LHCN-M2 (cell line): ENCODE data around the gene SIX1. TPM values are rescaled to one million over a fixed set of nuclear protein-coding genes. Genes with fewer than 3 reads are reported as not detected.

Source experiments
- DNase-seq: peaks from one replicate; pipeline ENCODE4 v3.0.0-alpha.2; 2012; ENCODE audit warnings: low read depth
- polyA plus RNA-seq: library from polyadenylated mRNA; unstranded; fragments of >200 nt; gene quantifications from one replicate; pipeline ENCODE4 v1.2.1, GENCODE V29; 2012; ENCODE audit warnings: missing spikeins
- total RNA-seq: library from RNA; depleted of rRNA; stranded (reverse); fragments of >200 nt; gene quantifications from 2 replicates; pipeline ENCODE4 v1.2.3, GENCODE V29; 2014; rRNA removed

SIX1 gene
- total RNA-seq: 156 and 183 TPM in 2 replicates
- 68.4 TPM for polyA plus RNA-seq

DNA sequence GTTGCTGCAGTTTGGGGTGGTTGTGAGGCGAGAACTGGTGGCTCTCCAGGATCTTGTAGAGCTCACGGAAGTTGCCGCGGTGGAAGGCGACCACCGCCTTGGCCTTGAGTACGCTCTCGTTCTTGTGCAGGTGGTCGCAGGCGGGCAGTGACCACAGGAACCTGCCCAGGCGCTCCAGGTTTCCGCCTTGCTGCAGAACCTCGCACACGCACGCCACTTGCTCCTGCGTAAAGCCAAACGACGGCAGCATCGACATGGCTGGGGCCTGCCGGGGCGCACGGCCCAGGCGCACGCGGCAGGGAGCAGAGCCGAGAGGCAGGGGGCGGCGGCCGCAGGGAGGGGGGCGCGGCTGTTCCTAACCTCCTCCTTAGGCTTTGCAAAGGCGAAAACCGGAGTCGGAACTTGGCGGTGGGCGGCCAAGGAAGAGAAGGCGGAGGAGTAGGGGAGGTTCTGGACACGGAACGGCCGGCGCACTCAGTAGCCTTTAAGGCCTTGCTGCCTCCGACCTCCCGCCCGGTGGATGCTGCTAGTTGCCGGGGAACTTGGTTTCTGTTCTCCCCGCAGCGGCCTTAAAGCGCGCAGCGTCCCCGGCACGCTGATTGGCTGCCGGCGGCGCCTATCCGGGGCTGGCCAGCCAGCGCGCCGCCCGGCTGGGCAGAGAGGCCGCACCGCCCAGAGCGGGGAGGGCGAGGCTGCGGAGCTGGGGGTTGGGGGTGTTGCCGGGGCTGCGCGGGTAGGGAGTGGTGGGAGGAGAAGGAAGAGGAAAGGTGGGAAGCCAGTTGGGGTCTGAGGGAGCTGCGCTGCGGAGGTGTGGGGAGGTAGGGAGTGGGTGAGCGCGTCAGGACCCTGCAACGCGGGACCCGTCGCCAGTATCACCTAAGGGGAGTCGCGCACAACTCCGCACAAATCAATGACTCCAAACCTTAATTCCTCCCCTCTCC lies at the start of gene SIX1:
Gene SIX1, minus strand, starts transcription at position 544 of the 941 bp plus-strand sequence. Its CDS starts 288 bp downstream, at position 256.
- peak; percentile 97 for DNase-seq

DNA sequence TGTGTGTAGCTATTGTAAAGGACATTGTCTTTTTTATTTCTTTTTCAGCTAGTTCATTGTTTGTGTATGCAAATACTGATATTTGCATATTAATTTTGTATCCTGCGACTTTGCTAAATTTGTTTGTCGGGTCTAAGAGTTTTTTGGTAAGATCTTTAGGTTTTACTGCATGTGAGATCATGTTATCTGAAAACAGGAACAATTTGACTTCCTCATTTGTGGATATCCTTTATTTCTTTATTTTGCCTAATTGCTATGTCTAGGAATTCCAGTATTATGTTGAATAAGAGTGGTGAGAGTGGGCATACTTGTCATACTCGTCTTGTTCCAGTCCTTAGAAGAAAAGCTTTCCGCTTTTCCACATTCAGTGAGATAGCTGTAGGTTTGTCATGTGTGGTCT lies 46.0 kb upstream of the SIX1 start:
- DNase-seq: no peak

DNA sequence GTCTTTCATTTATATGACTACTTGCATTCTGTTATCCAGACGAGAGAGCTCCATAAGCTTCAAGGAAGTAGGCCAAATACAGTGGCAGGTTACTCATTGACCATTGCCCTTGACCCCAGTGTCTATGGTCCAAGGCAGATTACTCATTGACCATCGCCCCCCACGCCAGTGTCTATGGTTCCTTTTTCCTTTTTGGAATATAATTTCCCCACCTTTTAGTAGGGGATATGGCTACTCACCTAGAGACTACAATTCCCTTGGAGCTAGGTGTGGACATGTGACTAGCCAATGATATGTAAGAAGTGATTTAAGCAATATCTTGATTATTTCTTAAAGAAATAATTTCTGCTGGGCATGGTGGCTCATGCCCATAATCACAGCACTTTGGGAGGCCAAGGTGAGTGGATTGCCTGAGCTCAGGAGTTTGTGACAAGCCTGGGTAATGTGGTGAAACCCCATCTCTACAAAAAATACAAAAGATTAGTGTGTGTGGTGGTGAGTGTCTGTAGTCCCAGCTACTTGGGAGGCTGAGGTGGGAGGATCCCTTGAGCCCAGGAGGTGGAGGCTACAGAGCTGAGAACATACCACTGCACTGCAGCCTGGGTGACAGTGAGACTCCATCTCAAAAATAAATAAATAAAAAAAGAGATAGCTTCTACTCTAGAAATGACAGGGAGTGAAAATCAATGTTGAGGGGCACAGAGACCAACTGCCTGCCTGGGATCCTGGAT lies 42.3 kb upstream of the SIX1 start:
- no peak for DNase-seq

DNA sequence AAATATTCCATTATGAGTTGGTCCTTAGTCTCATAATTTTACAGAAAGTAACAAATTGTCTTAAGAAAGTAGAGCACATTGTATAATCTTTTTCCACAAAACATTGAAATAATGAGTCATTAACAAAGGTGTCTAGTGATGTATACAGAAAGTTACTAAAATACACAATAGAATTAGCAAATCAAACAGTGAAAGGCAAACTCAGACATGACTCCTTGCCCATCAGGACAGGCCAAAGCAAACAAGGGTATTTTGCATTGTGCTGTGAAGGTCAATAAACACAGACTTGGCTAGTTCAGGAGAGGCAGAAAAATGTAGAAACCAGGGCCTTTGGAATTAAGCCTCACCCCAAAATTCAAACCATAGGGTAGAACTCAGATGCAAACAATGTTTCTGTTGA lies 37.6 kb upstream of the SIX1 start:
- no peak for DNase-seq

DNA sequence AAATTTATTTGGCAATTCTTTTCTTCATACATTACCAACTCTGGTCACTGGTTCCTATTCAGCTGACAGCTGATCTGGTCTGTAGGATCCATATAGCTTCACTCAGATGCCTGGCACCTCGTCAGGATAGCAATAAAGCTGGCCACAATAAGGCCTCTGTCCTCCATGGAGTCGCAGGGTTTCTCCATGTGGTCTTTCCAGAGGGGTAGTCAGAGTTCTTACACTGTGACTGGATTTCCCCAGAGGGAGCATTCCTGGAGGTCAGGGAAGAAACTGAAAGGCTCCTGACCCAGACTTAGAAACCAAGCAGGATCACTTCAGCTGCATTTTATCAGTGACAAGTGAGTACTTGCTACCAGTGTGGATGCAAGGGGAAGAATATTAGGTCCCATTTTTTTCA lies 34.9 kb upstream of the SIX1 start:
- DNase-seq: peak; percentile 69

DNA sequence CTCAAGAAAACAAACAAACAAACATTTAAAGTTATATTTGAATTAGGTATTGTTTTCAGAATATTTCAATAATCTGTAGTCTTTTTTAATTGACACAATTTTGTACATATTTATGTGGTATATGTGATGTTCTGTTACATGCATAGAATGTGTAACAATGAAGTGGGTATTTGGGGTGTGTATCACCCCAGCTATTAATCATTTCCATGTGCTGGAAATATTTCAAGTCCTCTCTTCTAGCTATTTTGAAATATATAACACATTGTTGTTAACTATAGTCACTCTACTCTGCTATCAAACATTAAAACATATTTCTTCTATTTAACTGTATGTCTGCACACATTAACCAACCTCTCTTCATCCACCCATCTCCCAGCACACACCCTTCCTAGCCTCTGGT lies 32.0 kb upstream of the SIX1 start:
- DNase-seq: no peak

DNA sequence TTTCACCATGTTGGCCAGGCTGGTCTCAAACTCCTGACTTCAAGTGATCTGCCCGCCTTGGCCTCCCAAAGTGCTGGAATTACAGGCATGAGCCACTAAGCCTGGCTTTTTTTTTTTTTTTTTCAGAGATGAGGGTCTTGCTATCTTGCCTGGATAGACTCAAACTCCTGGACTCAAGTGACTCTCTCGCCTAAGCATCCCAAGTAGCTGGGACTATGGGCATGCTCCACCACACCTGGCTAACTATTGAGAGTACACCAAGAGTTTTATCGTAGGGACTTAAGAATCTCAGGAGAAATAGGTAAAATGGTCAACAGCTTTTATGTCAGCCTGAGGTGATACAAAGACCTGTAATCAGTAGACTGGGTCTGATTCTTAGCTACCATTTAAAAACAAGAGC lies 31.2 kb upstream of the SIX1 start:
- DNase-seq: no peak

DNA sequence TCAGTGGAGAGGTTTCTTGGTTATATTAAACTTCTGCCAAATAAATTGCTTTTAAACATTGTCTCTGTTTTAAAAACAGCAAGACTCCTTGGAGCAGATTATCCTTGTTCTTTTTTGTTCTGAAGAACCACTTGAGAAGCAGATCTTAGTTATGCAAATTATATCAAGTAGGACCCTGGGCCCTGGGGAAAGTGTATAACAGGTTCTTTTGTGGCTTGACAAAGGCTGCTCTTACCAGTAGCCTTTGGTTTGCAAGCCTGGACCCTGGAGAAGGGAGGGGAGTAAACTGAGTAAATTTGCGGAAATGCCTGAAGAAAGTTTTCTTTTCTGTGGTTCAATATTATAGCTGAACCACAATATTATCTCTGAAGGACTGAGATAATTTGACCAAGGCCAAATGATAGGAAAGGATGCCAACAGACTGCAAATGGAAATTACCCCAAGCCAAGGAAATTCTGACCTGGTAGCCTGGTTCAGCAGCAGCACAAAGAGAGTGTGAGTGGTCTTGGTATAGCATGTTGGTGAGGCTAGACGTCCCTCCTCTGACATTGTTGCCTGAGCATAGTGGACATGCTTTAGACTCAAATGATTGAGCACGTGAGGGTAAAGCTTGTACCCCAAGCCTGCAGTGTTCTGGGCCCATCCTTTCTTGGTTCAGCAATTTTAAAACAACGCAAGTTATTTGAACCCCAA lies 30.4 kb upstream of the SIX1 start:
- no peak for DNase-seq

DNA sequence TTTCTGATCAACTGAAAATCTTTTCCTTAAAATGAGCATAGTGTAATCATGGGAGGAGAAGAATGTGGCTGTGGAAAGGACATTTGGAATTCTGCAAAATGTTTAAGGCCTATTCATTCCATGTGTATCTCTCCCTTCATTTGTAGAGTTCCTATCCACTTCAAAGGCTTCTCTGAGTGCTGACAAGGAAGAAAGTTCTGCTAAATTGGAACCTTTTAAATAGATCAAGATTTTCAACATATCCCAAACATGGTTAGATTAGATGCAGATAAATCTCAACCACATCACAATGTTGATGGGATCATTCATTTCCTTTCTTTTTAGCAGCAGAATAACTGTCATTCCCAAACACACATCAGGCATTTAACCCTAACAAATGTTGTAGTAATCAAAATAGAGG lies 28.4 kb upstream of the SIX1 start:
- no peak for DNase-seq

DNA sequence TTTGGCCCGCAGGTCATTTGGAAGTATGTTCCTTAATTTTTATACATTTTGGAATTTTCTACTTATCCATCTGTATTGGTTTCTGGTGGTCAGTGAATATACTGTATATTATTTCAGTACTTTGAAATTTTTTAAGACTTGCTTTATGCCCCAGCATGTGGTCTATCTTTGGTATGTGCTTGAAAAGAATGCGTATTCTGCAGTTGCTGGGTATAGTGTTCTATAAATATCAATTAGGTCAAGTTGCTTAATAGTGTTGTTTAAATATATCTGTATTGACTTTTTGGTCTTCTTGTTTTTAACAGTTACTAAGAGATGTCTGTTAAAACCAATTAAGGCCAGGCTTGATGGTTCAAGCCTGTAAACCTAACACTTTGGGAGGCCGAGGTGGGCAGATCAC lies 21.7 kb upstream of the SIX1 start:
- DNase-seq: no peak

DNA sequence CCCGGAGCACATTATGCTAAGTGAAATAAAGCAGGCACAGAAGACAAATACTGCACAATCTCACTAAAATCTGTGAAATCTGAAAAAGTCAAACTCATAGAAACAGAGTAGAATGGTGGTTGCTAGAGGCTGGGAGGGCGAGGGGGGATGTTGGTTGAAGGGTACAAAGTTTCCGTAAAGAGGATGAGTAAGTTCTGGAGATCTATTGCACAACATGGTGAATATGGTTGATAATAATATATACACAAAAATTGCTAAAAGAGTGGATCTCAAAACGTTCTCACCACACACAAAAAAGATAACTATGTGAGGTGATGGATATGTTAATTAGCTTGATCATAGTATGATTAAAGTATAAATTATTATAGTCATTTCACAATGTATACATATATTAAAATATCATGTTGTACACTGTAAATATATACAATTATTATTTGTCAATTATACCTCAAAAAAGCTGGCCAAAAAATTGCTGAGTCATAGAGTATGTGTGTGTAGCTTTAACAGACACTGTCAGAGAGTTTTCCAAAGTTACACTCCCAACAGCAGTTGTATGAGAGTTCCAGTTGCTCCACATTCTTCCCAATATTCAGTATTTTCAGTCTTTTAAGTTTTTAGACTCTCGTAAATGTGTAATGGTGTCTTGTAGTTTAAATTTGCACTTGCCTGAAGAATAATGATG lies 19.3 kb upstream of the SIX1 start:
- DNase-seq: peak; percentile 7

DNA sequence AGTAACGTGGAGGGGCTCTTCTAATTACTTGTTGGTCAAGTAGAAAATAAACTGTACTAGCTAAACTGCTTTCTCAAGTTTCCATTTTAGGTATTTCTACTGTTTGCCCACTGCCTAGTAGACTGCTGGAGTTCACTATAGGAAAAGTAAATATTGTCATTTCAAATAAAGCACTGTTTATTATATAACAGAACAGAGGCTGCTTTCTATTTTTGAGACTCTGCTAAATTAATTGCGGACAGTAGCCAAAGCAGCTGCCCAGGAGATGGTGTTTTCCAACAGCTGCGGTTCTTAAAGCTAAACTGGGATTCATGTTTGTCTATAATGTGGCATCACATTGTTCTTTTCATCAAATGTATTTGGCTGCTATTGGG lies 15.9 kb upstream of the SIX1 start:
- peak; percentile 74 for DNase-seq

DNA sequence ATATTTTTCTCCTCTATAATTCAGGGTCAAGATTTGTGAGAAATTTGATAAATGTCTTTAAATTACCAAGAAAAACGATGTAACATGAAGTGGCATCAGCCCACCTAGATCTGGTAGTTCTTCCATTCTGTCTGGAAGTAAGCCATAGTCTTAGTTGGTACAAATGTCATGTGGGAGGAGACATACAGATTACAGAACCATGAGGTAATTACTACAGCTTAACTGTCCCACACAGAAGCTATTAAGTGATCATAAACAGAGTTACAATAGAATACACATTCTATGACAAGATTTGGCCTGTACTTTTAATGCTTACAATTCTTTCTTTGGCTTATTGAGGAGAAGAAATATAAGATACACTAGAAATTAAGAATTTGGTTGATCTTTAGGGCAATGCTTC lies 13.7 kb upstream of the SIX1 start:
- DNase-seq: peak; percentile 10

DNA sequence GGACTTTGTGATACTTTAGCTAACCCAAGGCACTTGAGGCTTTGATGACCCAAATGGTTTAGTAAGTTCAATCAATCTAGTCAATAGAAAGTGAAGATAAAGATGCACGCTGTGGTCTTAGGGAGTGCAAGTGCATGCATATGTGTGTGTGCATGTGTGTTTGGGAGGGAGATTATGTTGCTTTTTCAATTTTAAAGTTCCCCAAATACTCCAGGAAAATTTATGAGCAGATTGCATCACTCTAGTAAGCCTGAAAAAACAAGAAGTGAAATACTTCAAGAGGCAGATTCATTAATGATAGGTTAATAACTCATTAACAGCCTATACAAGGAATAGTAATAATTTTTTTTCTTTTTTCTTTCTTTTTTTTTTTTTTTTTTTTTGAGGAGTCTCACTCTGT lies 12.4 kb upstream of the SIX1 start:
- DNase-seq: no peak

DNA sequence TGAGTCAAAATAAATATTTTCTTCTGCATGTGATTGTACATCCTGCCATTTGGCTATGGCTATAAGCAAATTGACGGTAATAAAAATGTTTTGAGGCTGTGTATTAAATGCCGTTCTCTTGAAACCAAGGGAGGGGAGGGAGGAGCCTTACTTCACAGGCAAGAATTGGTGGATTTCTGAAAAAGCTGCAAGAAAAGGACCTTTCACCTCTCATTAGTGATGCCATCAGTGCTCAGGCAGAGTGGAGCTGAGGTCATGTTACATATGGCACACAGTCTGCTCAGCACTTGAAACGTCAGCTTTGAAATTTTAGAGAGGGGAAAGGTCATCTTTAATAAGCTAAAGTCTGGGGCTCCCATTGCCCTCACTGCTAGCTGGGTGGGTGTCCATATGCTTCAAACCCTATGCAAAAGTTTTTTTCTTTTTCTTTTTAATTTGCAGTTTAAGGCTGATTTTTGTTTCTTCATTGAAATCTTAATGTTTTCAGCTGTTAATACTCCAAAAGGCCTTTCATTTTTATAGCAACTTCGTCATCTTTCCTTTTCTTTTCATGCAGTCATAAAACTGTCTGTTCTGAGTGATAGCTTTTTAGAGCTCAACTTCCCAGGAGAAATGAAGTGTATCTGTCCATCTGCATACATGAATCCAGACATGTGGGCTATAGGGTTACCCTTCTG lies 9.8 kb upstream of the SIX1 start:
- DNase-seq: peak; percentile 83

DNA sequence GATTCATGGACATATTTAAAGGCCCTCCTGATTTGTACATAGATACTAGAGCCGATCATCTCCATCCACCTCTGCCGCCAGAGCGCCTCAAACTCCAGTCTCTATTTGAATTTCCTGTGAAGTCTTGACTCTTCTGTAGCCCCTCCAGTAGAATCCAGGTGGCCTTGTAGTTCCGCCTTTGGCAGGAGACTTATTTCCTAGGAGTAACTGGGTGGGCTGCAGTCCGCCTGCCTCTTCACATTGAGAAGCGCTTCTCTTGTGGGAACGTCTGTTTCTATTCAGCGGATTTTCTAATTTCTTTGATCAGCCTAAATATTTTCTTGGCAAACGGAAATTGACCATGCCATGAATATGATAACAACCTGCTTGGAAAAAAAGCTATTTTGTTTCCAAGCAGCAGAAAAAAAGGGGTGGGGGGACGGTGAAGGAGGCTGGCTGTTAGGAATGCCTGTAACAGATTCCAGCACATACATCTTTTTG lies 9.0 kb upstream of the SIX1 start:
- DNase-seq: no peak

DNA sequence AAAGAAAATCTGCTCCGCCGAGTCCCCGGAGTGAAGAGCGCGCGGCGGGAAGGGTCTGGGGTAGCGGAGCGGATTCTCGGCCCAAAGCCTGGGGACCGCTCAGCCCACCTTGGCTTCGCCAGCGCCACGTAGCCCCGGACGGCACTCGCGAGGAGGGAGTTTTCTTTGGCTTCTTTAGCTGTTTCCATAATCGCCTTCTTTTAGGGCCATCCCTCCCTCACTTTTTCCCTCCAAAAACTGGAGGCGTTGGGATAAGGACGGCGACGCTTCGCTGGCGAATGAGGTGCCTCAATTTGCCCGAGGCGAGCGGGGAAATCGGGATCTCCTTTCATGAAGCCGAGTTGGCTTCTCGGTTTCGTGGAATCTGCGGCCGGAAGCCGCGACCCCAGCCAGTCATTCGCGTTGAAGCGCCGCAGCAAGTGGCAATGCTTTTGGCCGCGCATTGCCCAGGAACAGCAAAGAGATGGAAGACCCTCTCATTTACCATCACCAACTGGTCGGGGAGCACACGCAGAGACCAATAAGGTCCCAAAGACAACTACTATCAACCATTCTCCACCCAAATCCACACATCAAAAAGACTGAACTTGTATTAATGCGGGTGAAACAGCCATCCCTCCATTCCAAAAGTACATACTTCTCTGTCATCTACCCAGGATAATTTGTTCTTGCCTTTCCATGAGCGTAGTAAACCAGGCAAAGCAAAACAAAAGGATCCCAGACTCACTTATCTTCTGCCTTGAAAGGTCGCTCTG lies 8.4 kb upstream of the SIX1 start:
- peak; percentile 60 for DNase-seq

DNA sequence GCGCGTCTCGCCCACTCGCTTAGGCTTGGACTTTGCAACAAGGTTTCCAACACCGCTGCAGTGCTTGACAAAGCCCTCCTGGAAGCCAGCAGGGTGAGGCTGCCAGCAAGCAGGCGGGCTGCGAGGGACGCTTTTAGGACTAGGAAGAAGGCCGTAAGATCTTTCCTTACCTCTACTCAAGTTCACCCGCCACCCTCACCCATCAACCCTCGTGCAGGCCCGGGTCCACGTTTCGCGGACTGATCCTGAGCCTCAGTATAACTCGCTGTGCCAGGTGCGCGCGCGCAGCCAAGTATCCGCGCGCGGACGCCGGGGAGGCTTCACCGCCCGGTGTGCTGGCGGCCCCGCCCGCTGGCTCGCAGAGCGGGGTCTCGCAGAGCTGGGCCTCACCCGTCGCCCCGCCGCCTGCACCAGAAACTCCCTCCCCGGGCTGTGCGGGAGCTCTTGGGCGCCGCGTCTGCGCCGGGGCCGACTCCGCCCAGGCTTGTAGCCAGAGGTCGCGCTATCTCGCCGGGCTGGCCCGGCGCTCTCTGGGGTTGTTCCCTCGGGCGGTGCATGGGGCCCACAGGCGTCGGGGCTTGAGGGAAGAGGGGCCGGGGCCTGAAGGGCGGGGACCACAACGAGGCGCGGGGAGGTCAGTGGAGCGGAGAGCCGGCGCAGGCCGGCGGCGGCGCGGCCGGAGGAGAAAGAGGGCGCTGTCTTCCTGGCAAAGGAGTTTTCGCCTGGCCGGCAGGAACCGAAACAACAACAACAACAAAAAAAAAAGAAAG lies 7.6 kb upstream of the SIX1 start:
- DNase-seq: peak; percentile 82
